GM21390 (cell line): Measurements from ENCODE around the gene CEP128.

ENCODE experiments used
- ATAC-seq: cut with Tn5 transposase; IDR thresholded peaks from one replicate; pipeline ENCODE4 v1.9.1; 2021; ENCODE audit not compliant: unreplicated experiment

The CEP128 gene

DNA sequence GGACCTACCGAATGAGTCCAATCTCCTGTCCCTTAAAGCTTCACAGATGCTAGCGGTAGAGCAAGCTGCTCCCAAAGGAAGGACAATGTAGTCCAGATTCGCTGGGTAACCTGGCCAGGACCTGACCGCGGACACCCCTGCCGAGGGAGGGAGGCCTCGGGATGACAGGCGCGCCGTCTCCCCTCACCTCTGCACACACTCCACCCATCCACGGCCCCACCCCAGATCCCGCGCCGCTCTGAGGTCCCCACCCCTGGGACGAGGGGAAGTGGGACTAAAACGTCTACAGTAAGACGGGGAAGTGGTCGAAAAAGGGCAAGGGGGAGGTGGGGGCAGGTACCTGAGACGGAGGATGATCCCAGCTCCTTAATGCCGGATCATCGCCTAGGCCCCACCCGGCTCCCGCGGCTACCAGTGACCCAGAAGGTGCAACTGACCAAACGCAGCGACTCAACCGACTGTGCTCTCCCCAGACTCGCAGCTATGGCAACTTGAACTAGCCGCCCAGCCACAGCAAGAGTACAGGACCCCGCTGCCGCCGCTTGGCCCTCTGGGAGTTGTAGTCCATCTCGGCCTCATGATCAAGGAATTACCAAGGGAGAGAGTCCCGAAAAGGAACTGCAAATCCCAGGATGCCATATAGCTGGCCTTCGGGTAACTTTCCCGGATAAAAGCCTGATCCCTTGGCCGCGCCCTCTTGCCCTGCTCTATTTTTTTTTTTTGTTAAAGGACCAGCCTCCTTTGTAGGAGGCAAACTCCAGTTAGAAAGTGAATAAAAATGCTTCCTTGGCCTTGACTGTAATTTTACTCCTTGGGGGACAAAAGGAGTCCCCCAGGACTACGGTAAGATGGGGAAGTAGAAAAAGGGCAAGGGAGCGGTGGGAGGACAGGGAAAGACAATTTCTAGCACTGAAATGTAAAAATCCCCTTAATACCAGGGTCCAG lies at the start of gene CEP128:
TSS of gene CEP128 (minus strand) at position 498 of the 945 bp plus-strand sequence.
- peak; percentile 97 for ATAC-seq

GRCh38 chr14:80988735-80989429 lies 47.3 kb upstream of the CEP128 start:
- ATAC-seq = peak; percentile 59

DNA sequence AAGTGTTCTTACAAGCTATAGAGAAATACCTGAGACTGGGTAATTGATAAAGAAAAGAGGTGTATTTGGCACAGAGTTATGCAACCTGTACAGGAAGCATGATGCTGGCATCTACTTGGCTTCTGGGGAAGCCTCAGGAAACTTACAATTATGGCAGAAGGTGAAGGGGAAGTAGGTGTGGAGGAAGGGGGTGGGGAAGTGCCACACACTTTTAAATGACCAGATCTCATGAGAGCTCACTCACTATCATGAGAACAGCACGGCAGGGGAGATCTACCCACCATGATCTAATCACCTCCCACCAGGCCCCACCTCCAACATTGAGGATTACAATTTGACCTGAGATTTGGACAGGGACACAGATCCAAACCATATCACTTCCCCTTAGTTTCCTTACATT lies 46.7 kb upstream of the CEP128 start:
- ATAC-seq = no peak

DNA sequence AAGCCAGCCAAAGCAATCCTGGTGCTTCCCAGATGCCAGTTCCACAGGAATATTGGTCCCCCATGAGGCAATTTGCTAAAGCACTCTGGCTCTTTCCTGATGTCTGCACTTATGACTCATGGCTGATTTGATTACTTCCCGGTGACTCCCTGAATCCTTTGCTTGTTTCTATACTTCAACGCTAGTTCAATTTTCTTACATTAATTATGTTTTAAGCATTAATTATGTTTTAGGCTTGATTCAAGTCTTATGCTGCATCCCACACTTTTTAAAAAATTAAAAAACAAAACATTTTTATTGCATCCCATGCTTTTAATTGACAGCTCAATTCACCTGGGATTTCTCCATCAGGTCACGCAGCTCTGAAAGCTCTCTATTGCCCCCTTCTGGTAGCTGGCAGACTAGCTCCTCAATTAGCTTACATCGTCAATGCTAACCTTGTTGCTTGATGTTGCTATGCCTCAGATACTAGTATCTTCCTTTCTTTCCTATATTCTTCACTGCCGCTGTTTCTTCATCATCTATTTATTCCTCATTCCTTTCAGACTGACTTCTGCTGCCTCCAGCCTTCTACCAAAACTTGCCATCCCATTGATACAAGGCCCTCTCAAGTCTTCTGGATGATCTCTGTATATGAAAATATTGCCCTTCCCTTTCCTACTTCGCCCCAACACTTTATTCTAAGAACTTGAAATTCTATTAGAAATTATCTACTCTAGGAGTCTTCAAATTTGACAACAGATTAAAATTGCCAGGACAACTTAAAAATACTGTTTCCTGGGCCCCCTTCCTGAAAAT lies 45.9 kb upstream of the CEP128 start:
- ATAC-seq = peak; percentile 58

DNA sequence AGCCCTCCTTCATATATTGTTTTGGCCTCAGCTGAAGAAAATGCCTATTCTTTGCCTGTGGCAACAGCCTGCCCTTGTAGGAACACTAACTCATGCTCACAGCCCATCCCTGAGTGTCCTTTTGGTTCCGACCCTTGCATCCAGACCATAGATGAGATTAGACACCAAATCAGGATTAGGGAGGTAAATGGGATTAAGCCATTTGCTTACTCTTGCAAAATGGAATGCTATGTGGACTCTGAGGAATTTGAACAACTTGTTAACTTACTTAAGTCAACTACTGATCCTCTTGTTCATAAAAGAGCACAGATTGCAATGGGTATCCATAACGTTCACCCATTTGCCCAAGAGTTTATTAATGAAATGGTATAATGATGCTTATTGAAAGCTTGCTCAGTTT lies 41.2 kb upstream of the CEP128 start:
- no peak for ATAC-seq

DNA sequence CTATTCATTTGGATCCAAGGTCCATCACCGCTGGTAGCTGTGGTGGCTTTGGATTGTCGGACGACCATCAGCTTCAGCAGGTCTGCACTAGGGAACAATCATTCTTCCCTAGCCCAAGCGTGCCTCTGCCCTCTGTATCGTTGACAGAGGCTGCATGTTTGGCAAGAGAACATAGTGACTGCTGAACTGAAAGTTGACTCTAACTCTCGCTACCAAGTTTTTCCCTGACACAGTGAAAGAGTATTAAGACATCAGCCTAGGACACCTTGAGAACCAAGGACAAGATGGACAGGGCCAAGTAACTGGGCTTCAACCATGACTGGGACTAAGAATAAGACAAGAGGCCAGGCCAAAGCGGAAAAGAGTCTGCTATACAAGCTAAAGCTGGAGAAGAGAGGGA lies 40.1 kb upstream of the CEP128 start:
- no peak for ATAC-seq

- ATAC-seq = no peak
Observed at GRCh38 chr14:80981156-80981555, 39.6 kb upstream of the CEP128 start.

- ATAC-seq = no peak
Observed at GRCh38 chr14:80979951-80980350, 38.4 kb upstream of the CEP128 start.

GRCh38 chr14:80978403-80978802 lies 36.9 kb upstream of the CEP128 start:
- ATAC-seq = no peak

- ATAC-seq = peak; percentile 72
Observed at GRCh38 chr14:80977221-80977620, 35.7 kb upstream of the CEP128 start.

DNA sequence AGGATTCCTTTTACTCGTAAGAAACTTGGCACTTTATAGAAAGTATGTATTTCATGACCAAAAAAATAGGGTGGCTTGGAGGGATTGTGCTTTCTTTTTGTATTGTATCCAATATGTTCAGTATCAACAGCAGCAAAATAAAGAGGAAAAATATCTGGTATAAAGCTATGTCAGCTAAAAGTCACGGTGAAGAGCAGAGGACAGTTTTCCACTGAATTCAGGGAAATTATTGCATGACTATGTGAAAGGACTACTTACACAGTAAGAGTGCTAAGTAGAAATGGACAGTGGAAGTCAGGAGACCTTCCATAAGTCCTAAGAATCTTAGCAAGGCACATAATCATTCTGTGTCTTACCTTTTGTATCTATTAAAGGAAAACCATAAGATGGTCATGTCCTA lies 33.1 kb upstream of the CEP128 start:
- no peak for ATAC-seq

GRCh38 chr14:80973931-80974641 lies 32.5 kb upstream of the CEP128 start:
- no peak for ATAC-seq

- ATAC-seq = no peak
Observed at GRCh38 chr14:80965037-80965436, 23.5 kb upstream of the CEP128 start.

DNA sequence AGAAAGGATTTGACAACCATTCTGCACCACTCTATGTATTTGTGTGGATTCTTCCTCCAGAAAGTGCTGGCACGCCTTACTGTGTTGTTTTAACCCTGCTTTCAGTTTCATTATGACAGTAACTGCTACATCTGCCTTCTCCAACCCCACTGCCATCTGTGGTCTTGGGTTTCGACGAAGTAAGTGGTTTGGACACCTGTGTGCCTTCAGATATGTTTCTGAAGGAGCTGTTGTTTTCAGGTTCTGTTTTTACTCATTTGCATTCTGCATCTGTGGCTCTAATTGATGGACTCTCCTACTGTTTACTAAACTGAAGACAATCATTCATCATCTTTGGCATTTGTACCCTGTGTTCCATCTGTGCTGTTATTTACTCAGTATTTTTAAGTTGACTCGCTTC lies 18.0 kb upstream of the CEP128 start:
- ATAC-seq = peak; percentile 97

DNA sequence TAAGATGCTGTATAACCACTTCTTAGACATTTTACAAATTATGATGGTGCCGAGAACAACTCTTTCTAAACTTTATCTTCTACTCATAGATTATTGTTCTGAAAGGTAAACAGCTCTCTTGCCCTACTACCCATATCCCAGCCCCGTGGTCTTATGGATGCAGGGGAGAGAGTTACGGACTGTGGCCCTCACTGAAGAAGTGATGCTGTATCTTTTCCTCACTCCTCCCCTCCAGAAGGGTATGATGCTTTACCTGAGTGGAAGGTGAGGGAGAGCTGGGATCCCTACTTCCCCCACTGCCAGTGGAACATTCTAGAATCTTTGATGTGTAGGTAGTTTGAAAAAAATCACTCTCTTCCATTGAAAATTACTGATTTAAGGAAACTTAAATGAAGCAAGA lies 17.4 kb upstream of the CEP128 start:
- ATAC-seq = no peak

DNA sequence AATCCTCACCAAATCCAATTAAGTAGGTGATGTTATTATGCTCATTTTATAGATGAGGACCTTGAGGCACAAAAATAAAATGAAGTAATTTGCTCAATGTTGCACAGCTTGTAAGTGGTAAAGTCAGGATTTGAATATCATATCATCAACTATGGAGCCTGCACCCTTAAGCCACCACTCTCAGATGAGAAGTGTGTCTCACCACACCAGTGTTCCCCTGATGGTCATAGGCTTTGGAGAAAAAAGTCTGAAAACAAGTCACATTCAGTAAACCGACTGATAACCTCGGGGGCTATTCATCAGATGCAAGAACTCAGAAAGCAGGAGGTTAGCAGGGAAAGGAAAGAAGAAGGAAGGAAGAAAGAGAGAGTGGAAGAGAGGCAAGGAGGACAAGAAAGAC lies 16.7 kb upstream of the CEP128 start:
- no peak for ATAC-seq

- no peak for ATAC-seq
Observed at GRCh38 chr14:80957613-80958012, 16.1 kb upstream of the CEP128 start.

DNA sequence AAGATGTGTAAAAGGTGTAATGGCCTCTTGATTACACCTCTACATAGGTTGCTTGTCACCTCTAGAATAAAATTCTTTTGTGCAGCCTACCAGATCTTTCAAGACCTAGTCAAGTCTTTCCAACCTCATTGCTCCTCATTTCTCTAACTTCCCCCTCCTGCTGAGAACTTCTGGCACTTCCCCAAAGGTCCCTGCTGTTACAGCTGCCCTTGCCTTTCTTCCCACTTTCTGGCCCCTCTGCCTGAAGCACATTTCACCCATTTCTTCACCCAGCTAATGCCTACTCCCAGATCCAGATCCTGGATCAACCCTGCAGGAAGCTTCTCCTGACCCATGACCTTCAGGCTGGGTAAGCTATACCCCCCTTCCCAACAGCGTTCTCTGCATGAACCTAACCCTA lies 15.4 kb upstream of the CEP128 start:
- ATAC-seq = no peak

GRCh38 chr14:80956102-80956501 lies 14.6 kb upstream of the CEP128 start:
- no peak for ATAC-seq

DNA sequence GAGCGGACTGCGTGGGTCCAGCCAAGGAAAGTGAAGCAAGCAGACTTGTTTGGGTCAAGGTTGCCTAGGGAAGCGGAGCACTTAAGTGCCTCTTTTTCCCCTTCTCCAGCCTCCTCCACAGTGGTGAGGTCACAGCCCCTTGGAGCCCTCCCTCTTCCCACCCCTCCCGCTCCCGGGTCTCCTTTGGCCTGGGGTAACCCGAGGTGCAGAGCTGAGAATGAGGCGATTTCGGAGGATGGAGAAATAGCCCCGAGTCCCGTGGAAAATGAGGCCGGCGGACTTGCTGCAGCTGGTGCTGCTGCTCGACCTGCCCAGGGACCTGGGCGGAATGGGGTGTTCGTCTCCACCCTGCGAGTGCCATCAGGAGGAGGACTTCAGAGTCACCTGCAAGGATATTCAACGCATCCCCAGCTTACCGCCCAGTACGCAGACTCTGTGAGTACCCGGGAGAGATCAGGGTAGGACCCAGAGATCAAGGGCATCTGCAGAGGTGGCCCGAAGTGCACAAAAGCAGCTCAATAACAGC lies 13.9 kb upstream of the CEP128 start, which contains the start of gene TSHR:
TSS of gene TSHR (plus strand) at position 206 of the 526 bp plus-strand sequence. CDS start at position 266, 60 bp downstream.
- ATAC-seq = no peak
